BJ (cell line): ENCODE data around the gene DNAH9. TPM values are rescaled to one million over a fixed set of nuclear protein-coding genes. Genes with fewer than 3 reads are reported as not detected.

Source experiments
- CTCF ChIA-PET: fragments of 350-600 bp; formaldehyde crosslinking; extraction: SDS; loops from one replicate; lab custom pipeline; 2021; ENCODE audit warnings: antibody characterized with exemption, inconsistent platforms; lab: Yijun Ruan, JAX
- POLR2A ChIA-PET: fragments of 300-600 bp; sonication (Branson Sonifier 250); formaldehyde crosslinking; extraction: SDS; loops from one replicate; lab custom pipeline; 2021; ENCODE audit warnings: antibody characterized with exemption; lab: Charles Lee
- DNase-seq: peaks from one replicate; pipeline ENCODE4 v3.0.0-alpha.2; 2011; ENCODE audit warnings: low read depth
- H3K27me3 ChIP-seq: 2 replicates; pipeline ENCODE4 v1.6.0; 2011; ENCODE audit warnings: low read length; ENCODE audit not compliant: control insufficient read depth, insufficient read depth
- H3K36me3 ChIP-seq: 2 replicates; pipeline ENCODE4 v1.5.1; 2011; ENCODE audit warnings: low read length; ENCODE audit not compliant: control insufficient read depth, insufficient read depth
- H3K4me3 ChIP-seq: 2 replicates; pipeline ENCODE4 v1.5.1; 2011; ENCODE audit warnings: low read depth, mild to moderate bottlenecking, control low read depth, low read length
- CTCF ChIP-seq: IDR thresholded peaks from 2 replicates; pipeline ENCODE4 v1.5.1; 2011; ENCODE audit warnings: low read depth, mild to moderate bottlenecking, control low read depth, inconsistent platforms, low read length, moderate library complexity; ENCODE audit not compliant: insufficient read depth
- polyA plus RNA-seq: library from polyadenylated mRNA; depleted of rRNA; stranded (reverse); fragments of >200 nt; gene quantifications from 2 replicates; pipeline ENCODE4 v1.2.3, GENCODE V29; 2011

DNAH9 gene
- polyA plus RNA-seq, 1 experiment = not detected

- TF ChIP-seq CTCF = no peak
- no peak for DNase-seq
- Histone ChIP-seq H3K27me3 (no peaks in the 10 kb centered on the region), H3K4me3 (no peak overlapping the region), H3K36me3 (no peaks in the 10 kb centered on the region)
- ChIA-PET CTCF (no interaction called here), POLR2A (no interaction called here)
Measured at GRCh38 chr17:11747441-11747840, 149.2 kb downstream of the DNAH9 start.

GRCh38 chr17:11757815-11758214 is 159.5 kb downstream of the DNAH9 start:
- Histone ChIP-seq H3K36me3 (no peaks in the 10 kb centered on the region), H3K4me3 (no peak overlapping the region), H3K27me3 (no peaks in the 10 kb centered on the region)
- no peak for DNase-seq
- POLR2A ChIA-PET = no interaction called here
- no peak for TF ChIP-seq CTCF
- CTCF ChIA-PET = no interaction called here

- no peak for DNase-seq
- POLR2A ChIA-PET = no interaction called here
- H3K4me3 ChIP-seq = no peak overlapping the region
- no peaks in the 10 kb centered on the region for H3K27me3 ChIP-seq
- CTCF ChIA-PET = no interaction called here
- no peak for TF ChIP-seq CTCF
- H3K36me3 ChIP-seq = no peaks in the 10 kb centered on the region
Measured at GRCh38 chr17:11768106-11768505, 169.8 kb downstream of the DNAH9 start.

- ChIA-PET CTCF (interaction anchor here (0.9 kb wide), 1 partner anchor 9 kb away, joined by 3 read pairs; no protein-coding TSS in a partner anchor), POLR2A (no interaction called here)
- Histone ChIP-seq H3K36me3 (no peaks in the 10 kb centered on the region), H3K27me3 (no peaks in the 10 kb centered on the region), H3K4me3 (no peak overlapping the region)
- DNase-seq = no peak
- TF ChIP-seq CTCF = no peak
Measured at GRCh38 chr17:11768981-11769380, 170.7 kb downstream of the DNAH9 start.

GRCh38 chr17:11772031-11772430 is 173.8 kb downstream of the DNAH9 start:
- no peak for DNase-seq
- Histone ChIP-seq H3K36me3 (no peaks in the 10 kb centered on the region), H3K27me3 (no peaks in the 10 kb centered on the region), H3K4me3 (no peak overlapping the region)
- ChIA-PET POLR2A (no interaction called here), CTCF (interaction anchor here (0.8 kb wide), 1 partner anchor 1245 kb away, joined by 3 read pairs; no protein-coding TSS in a partner anchor)
- TF ChIP-seq CTCF = no peak
